Fibroblast of peridontal ligament (primary cell): ENCODE data around the gene ALDH2.
"Not testable (repeated sequence)": the region's sequence is repeated elsewhere in the genome, so short reads cannot be mapped to it uniquely, and the experiment has no call there.

ENCODE experiments used
- DNase-seq: peaks from one replicate; pipeline ENCODE4 v3.0.0-alpha.2; 2010; ENCODE audit errors: extremely low read depth

ALDH2 gene

GRCh38 chr12:111826316-111826715, 59.6 kb downstream of the ALDH2 start:
- peak; percentile 79 for DNase-seq

GRCh38 chr12:111826992-111827391, 60.3 kb downstream of the ALDH2 start:
- DNase-seq: no peak

GRCh38 chr12:111827907-111828306, 61.2 kb downstream of the ALDH2 start:
- no peak for DNase-seq

GRCh38 chr12:111828338-111828979, 61.7 kb downstream of the ALDH2 start:
- DNase-seq: no peak

GRCh38 chr12:111829635-111830034, 62.9 kb downstream of the ALDH2 start:
- not testable (repeated sequence) for DNase-seq

- DNase-seq: not testable (repeated sequence)
Observed at GRCh38 chr12:111834740-111835386, 68.1 kb downstream of the ALDH2 start.

- DNase-seq: not testable (repeated sequence)
Observed at GRCh38 chr12:111835531-111836181, 68.9 kb downstream of the ALDH2 start.

- DNase-seq: no peak
Observed at GRCh38 chr12:111838353-111838752, 71.6 kb downstream of the ALDH2 start.

- DNase-seq: no peak
Observed at GRCh38 chr12:111840807-111841206, 74.1 kb downstream of the ALDH2 start.

- DNase-seq: no peak
Observed at GRCh38 chr12:111841236-111841749, 74.6 kb downstream of the ALDH2 start.

- peak; percentile 94 for DNase-seq
Observed at GRCh38 chr12:111841750-111842555, 75.2 kb downstream of the ALDH2 start, which contains the start of gene MAPKAPK5. Gene MAPKAPK5 (plus strand): TSS chr12:111842228. CDS start chr12:111842734, 506 bp downstream.

- no peak for DNase-seq
Observed at GRCh38 chr12:111842556-111843396, 76.0 kb downstream of the ALDH2 start.

- no peak for DNase-seq
Observed at GRCh38 chr12:111846016-111846415, 79.3 kb downstream of the ALDH2 start.

- no peak for DNase-seq
Observed at GRCh38 chr12:111850526-111850925, 83.8 kb downstream of the ALDH2 start.

GRCh38 chr12:111858186-111858585, 91.5 kb downstream of the ALDH2 start:
- no peak for DNase-seq

- no peak for DNase-seq
Observed at GRCh38 chr12:111858778-111859177, 92.0 kb downstream of the ALDH2 start.

- DNase-seq: no peak
Observed at GRCh38 chr12:111864913-111865312, 98.2 kb downstream of the ALDH2 start.
